Tibial artery (tissue), 4 donors: ENCODE results near the gene SAMMSON.

Experiments used
- DNase-seq, 2 donors: peaks; one replicate each; pipeline ENCODE4 v3.0.0-alpha.2; 2019
- H3K27ac ChIP-seq, 2 donors: fragments of 200-600 bp; sonication (generic) in 1 of 2; 1 replicate in 1 of 2; 2 replicates in 1 of 2; pipeline ENCODE4 v1.5.1; 2018 to 2019; ENCODE audit warnings: mild to moderate bottlenecking in 1 of 2
- H3K27me3 ChIP-seq, 2 donors: fragments of 200-600 bp; sonication (generic) in 1 of 2; one replicate each; pipeline versions ENCODE4 v1.5.1 to v1.6.0; 2016 to 2019
- H3K36me3 ChIP-seq, 3 donors: fragments of 200-600 bp; sonication (generic) in 2 of 3; one replicate each; pipeline ENCODE4 v1.5.1; 2016 to 2019; ENCODE audit warnings: mild to moderate bottlenecking in 2 of 3
- H3K4me1 ChIP-seq, 4 donors: fragments of 200-600 bp; sonication (generic) in 2 of 4; 1 replicate in 3 of 4; 2 replicates in 1 of 4; pipeline ENCODE4 v1.5.1; 2016 to 2019
- H3K4me3 ChIP-seq, 2 donors: fragments of 200-600 bp; sonication (generic) in 1 of 2; 1 replicate in 1 of 2; 2 replicates in 1 of 2; pipeline ENCODE4 v1.5.1; 2018 to 2019; ENCODE audit warnings: mild to moderate bottlenecking in 2 of 2
- H3K9me3 ChIP-seq, 3 donors: fragments of 200-600 bp; sonication (generic) in 1 of 3; one replicate each; pipeline ENCODE4 v1.5.1; 2016 to 2019
- CTCF ChIP-seq, 2 experiments: fragments of 200-600 bp in 1 of 2; fragments of 450-650 bp in 1 of 2; IDR thresholded peaks; one replicate each; pipeline ENCODE4 v1.5.1; 2017 to 2019; ENCODE audit warnings: antibody characterized with exemption in 2 of 2, mild to moderate bottlenecking in 1 of 2, moderate library complexity in 1 of 2
- intact Hi-C: fragments of 100-400 bp; cut with DNase I; formaldehyde crosslinking; loops from one replicate; pipeline ENCODE4 v1.15.0; 2023; ENCODE audit warnings: low total_unique reads

Gene SAMMSON

GRCh38 chr3:70056081-70056480 lies 56.5 kb downstream of the SAMMSON start:
- Histone ChIP-seq H3K27me3 (no peaks in the 10 kb centered on the region), H3K27ac (no peak overlapping the region), H3K9me3 (no peaks in the 10 kb centered on the region), H3K4me1 (peaks cover 0 to 14% (median 7%) of the 10 kb centered on the region in 4 donors), H3K36me3 (no peaks in the 10 kb centered on the region), H3K4me3 (no peak overlapping the region)
- no peak for TF ChIP-seq CTCF (IDR thresholded peaks at IDR 0.05)
- intact Hi-C loops: no loop called here
- DNase-seq: no peak

GRCh38 chr3:70057426-70057825 lies 57.9 kb downstream of the SAMMSON start:
- Histone ChIP-seq H3K27ac (no peak overlapping the region), H3K4me1 (peaks cover 0 to 14% (median 7%) of the 10 kb centered on the region in 4 donors), H3K36me3 (no peaks in the 10 kb centered on the region), H3K4me3 (no peak overlapping the region), H3K27me3 (no peaks in the 10 kb centered on the region), H3K9me3 (no peaks in the 10 kb centered on the region)
- intact Hi-C loops: no loop called here
- no peak for DNase-seq
- no peak for TF ChIP-seq CTCF (IDR thresholded peaks at IDR 0.05)

GRCh38 chr3:70061096-70061495 lies 61.6 kb downstream of the SAMMSON start:
- no peaks in the 10 kb centered on the region for H3K9me3 ChIP-seq
- H3K27ac ChIP-seq: no peak overlapping the region
- H3K4me3 ChIP-seq: no peak overlapping the region
- peaks cover 0 to 22% (median 11%) of the 10 kb centered on the region in 4 donors for H3K4me1 ChIP-seq
- no peaks in the 10 kb centered on the region for H3K27me3 ChIP-seq
- no peak for DNase-seq
- intact Hi-C loops: loop anchor here (10.0 kb wide), 1 partner anchor 294 kb away; no protein-coding TSS in a partner anchor
- no peak for TF ChIP-seq CTCF (IDR thresholded peaks at IDR 0.05)
- H3K36me3 ChIP-seq: no peaks in the 10 kb centered on the region

- no peaks in the 10 kb centered on the region for H3K36me3 ChIP-seq
- peak overlapping the region; percentile 41 to 84 for H3K27ac ChIP-seq
Measured at GRCh38 chr3:70064194-70064779, 64.8 kb downstream of the SAMMSON start.

GRCh38 chr3:70065696-70066253 lies 66.2 kb downstream of the SAMMSON start:
- no peak for DNase-seq
- Histone ChIP-seq H3K9me3 (no peaks in the 10 kb centered on the region), H3K36me3 (no peaks in the 10 kb centered on the region), H3K27me3 (no peaks in the 10 kb centered on the region), H3K4me1 (peaks cover 0 to 66% (median 20%) of the 10 kb centered on the region in 4 donors), H3K4me3 (no peak overlapping the region), H3K27ac (peak overlapping the region; percentile 84 to 89)
- no peak for TF ChIP-seq CTCF (IDR thresholded peaks at IDR 0.05)
- intact Hi-C loops: loop anchor here (10.0 kb wide), 1 partner anchor 289 kb away; no protein-coding TSS in a partner anchor

More at GRCh38 chr3:70064194-70064779, 64.8 kb downstream of the SAMMSON start:
- Histone ChIP-seq H3K4me1 (peaks cover 0 to 52% (median 20%) of the 10 kb centered on the region in 4 donors), H3K4me3 (no peak overlapping the region), H3K27me3 (no peaks in the 10 kb centered on the region), H3K9me3 (no peaks in the 10 kb centered on the region)
- TF ChIP-seq CTCF (IDR thresholded peaks at IDR 0.05): peak; percentile 79 to 91
- no peak for DNase-seq
- intact Hi-C loops: loop anchor here (10.0 kb wide), 1 partner anchor 291 kb away; no protein-coding TSS in a partner anchor
